BE2C (cell line): ENCODE measurements around the gene HLCS.
"Not testable (repeated sequence)": the region's sequence is repeated elsewhere in the genome, so short reads cannot be mapped to it uniquely, and the experiment has no call there.

Experiments
- DNase-seq: peaks from one replicate; pipeline ENCODE4 v3.0.0-alpha.2; 2020
- H3K27me3 ChIP-seq: fragments of 250-450 bp; sonication (Bioruptor Pico); 2 replicates; pipeline ENCODE4 v1.5.1; 2020; ENCODE audit warnings: mild to moderate bottlenecking
- H3K36me3 ChIP-seq: fragments of 250-450 bp; sonication (Bioruptor Pico); 2 replicates; pipeline ENCODE4 v1.5.1; 2020; ENCODE audit warnings: mild to moderate bottlenecking
- H3K4me1 ChIP-seq: fragments of 250-450 bp; sonication (Bioruptor Pico); 2 replicates; pipeline ENCODE4 v1.5.1; 2020
- H3K4me3 ChIP-seq: 2 replicates; pipeline ENCODE4 v1.5.1; 2011; ENCODE audit warnings: low read depth, low read length
- H3K9me3 ChIP-seq: fragments of 250-450 bp; sonication (Bioruptor Pico); 2 replicates; pipeline ENCODE4 v1.5.1; 2020
- CTCF ChIP-seq: IDR thresholded peaks from 2 replicates; pipeline ENCODE4 v1.5.1; 2012; ENCODE audit warnings: mild to moderate bottlenecking, low read depth, low read length

The HLCS gene

GRCh38 chr21:36959020-36959835, 7.2 kb downstream of the HLCS start:
- no peak overlapping the region for H3K4me3 ChIP-seq
- DNase-seq: no peak
- no peak for TF ChIP-seq CTCF
- H3K27me3 ChIP-seq: no peaks in the 10 kb centered on the region
- H3K36me3 ChIP-seq: no peaks in the 10 kb centered on the region
- H3K4me1 ChIP-seq: no peaks in the 10 kb centered on the region; the same call in 1 of the 2 replicates
- H3K9me3 ChIP-seq: no peaks in the 10 kb centered on the region

GRCh38 chr21:36955783-36956182, 10.7 kb downstream of the HLCS start:
- Histone ChIP-seq H3K27me3 (no peaks in the 10 kb centered on the region), H3K36me3 (no peaks in the 10 kb centered on the region), H3K4me3 (no peak overlapping the region), H3K4me1 (no peaks in the 10 kb centered on the region), H3K9me3 (no peaks in the 10 kb centered on the region)
- no peak for TF ChIP-seq CTCF
- DNase-seq: no peak

GRCh38 chr21:36952331-36952730, 14.1 kb downstream of the HLCS start:
- not testable (repeated sequence) for H3K27me3 ChIP-seq, DNase-seq, H3K9me3 ChIP-seq, H3K4me3 ChIP-seq, H3K4me1 ChIP-seq, H3K36me3 ChIP-seq

- no peak overlapping the region for H3K4me3 ChIP-seq
- no peak for DNase-seq
- no peaks in the 10 kb centered on the region for H3K27me3 ChIP-seq
- no peak for TF ChIP-seq CTCF
- no peaks in the 10 kb centered on the region for H3K9me3 ChIP-seq
- no peaks in the 10 kb centered on the region for H3K4me1 ChIP-seq
- H3K36me3 ChIP-seq: no peaks in the 10 kb centered on the region
These were observed 17.0 kb downstream of the HLCS start for GRCh38 chr21:36949171-36950141.

GRCh38 chr21:36948686-36949085, 17.8 kb downstream of the HLCS start:
- no peak for DNase-seq
- no peaks in the 10 kb centered on the region for H3K27me3 ChIP-seq
- no peaks in the 10 kb centered on the region for H3K4me1 ChIP-seq
- no peaks in the 10 kb centered on the region for H3K36me3 ChIP-seq
- no peak overlapping the region for H3K4me3 ChIP-seq
- H3K9me3 ChIP-seq: no peaks in the 10 kb centered on the region
- TF ChIP-seq CTCF: no peak

- Histone ChIP-seq H3K4me3 (no peak overlapping the region), H3K9me3 (no peaks in the 10 kb centered on the region), H3K36me3 (no peaks in the 10 kb centered on the region), H3K27me3 (no peaks in the 10 kb centered on the region), H3K4me1 (no peaks in the 10 kb centered on the region)
- no peak for DNase-seq
- no peak for TF ChIP-seq CTCF
These were observed 19.5 kb downstream of the HLCS start for GRCh38 chr21:36946949-36947356.
